GM19351 (cell line): ENCODE data around the gene SEZ6.

Experiments used
- ATAC-seq: cut with Tn5 transposase; IDR thresholded peaks from one replicate; pipeline ENCODE4 v1.9.1; 2021; ENCODE audit warnings: mild to moderate bottlenecking, moderate library complexity; ENCODE audit not compliant: unreplicated experiment

Gene SEZ6

DNA sequence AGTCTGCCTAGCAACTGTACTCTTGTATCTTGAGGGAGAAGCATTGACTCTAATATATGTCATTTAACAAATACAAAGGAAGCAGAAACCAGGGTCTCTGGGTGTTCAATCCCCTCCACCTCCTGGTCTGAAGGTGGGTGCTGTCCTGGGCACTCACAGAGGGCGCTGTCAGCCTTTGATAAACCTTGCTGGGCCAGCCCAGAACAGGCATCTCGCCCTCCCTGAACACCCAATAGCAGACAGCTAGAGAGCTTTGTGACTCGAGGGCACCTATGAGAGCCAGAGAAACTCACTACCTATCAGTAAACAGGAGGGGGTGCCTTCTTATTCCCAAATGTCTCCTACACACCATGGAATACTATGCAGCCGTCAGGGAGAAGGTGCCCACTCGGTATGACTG lies 30.8 kb upstream of the SEZ6 start:
- no peak for ATAC-seq

DNA sequence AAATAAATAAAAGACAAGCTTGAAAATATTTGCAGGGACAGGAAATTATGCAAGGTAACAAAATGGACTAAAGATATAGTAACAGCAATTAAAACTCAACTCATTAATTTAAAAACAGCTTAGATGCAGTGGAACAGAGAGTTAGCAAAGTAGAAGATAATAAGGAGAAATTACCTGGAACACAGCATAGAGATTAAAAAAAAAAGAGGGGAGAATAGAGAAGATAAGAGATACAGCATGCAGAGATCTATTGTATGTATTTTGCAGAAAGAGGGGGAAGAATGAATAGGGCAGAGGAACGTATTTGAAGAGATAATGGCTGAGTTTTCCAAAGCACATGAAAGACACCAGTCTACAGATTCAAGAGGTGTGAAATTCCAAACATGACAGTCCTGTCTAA lies 28.7 kb upstream of the SEZ6 start:
- ATAC-seq = no peak

DNA sequence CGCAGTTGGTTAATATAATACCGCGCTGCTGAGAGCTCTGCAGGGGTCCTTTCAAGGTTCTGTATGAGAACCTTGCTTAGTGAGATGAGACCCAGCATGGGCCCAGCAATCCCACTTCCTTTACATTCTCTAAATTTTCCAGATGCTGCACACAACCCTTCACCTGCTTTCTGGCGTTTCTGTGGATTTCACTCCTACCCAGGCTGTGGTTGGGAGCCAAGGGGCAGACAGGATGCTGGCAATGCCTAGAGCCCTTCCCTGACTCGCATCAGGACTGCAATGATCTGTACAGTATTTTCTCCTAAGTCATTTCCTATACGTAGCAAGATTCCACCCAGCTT lies 27.0 kb upstream of the SEZ6 start:
- no peak for ATAC-seq

- no peak for ATAC-seq
Observed at GRCh38 chr17:29032013-29032856, 26.4 kb upstream of the SEZ6 start.

GRCh38 chr17:29031488-29031887 lies 25.7 kb upstream of the SEZ6 start:
- ATAC-seq = no peak

DNA sequence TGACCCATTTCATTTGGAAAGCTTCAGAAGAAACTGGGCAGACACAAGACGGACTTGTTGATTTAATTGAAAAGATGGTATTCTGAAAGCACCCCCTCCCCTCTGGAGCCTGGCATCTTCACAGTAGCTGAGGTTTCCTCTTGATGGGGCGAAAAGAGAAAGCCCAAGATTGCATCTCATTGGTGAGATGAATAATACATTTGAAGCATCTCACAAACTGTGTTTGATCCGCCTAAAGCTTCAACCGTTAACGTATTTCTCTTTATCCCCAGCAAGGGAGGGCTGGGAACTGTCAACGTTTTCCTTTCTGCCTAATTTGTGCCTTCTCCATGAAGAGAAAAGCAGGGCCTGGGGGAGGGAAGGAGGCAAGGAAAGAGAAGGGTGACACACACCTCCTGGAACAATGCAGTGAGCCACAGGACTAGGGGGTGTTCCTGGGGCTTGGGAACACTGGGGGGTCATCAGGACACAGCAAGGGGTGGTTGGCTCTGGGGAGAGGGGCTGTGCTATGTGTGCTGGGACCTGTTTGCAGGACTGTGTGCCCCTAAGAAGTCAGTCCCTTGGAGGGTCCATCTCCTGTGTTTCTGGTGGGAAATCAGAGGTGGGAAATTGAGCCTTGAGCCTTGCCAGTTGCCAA lies 18.6 kb upstream of the SEZ6 start:
- ATAC-seq = no peak

- no peak for ATAC-seq
Observed at GRCh38 chr17:29022074-29022473, 16.2 kb upstream of the SEZ6 start.

DNA sequence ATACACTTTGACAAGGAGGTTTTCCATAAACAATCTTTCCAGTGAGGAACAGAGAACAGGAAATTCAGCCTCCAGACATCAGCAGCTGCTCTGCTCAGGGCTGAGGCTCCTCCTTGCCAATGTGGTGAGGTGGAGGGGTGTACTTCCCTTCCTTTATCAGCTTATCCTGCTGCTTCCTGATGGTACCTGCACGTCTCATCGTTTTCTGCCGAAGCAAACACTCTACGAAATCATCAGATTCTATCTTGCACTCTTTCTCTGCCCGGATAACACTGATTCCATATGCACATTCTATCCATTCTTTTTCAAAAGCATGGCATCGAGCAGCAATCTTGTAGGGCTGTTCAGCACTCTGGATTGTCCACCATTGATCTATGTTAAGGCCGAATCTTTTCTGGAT lies 15.4 kb upstream of the SEZ6 start:
- ATAC-seq = no peak

DNA sequence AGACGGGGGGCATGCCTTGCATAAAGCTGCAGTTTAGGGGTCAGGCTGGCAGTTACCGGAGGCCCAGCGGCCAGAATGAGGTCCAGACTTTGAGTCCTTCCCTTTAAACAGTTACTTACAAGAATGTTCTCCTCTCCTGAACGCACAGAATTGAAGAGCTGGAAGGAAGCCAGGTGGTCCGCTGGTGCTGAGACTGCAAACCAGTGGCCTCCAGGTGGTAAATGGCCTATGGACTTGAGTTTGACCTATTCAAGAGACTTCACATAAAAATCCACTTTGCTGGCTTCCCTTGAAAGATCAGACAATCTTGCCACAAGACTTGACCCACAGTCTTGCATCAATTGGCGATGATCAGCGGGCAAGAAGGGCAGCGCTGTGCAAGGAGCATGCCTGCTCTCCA lies 14.7 kb upstream of the SEZ6 start:
- no peak for ATAC-seq

DNA sequence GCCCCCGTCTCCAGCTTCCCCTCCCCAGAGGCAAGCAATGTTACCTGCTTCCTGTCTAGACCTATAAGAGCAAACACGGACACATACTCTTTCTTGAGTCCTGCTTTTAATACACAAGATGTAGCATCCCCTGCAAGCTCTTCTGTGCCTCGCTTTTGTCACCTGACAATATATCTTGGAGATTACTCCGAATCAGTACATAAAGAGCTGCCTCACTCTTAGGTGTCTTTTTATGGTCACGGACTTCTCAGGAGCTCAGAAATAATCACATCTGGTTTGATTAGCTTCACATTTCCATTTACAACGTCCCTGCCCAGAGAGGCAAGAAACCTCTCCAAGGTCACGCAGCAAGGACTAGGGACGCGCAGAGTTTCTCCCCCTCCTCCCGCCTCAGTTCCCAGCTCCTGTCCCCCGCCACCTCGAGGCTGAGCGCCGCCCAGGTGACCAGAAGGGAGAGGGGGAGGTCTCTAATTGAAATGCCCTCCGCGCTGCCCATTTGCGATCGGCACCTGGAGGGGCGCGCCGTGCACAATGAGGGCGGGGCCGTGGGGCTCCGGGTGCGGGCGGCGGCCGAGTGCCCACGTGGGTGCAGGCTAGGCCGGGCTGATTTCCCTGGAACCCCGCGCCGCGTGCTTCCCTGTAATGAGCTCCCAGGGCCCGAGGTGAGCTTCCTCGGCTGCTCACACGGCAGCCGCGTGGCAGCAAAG lies 13.8 kb upstream of the SEZ6 start:
- no peak for ATAC-seq

GRCh38 chr17:29018788-29019474 lies 13.1 kb upstream of the SEZ6 start:
- ATAC-seq = no peak

- no peak for ATAC-seq
Observed at GRCh38 chr17:29016345-29017210, 10.7 kb upstream of the SEZ6 start.

DNA sequence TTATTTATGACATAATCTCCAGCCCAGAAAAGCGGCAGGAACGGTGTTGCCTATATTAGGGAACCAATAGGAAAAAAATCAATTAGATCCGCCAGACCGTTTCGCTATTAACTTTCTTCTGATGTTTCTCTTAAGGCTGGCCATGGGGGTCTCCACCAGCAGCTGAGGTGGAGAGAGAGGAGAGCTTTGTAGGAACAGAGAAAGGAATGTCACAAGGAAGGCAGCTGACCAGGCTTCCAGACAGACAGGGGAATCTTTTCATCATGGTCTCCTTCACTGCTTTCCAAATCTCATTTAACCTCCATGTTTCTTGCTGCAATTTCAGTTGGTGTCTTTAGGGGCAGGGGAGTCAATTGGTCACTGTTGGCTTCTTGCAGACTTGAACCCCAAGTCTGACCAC lies 8.9 kb upstream of the SEZ6 start:
- ATAC-seq = no peak

GRCh38 chr17:29012535-29012934 lies 6.7 kb upstream of the SEZ6 start:
- ATAC-seq = no peak

GRCh38 chr17:29010586-29010985 lies 4.8 kb upstream of the SEZ6 start:
- ATAC-seq = no peak

- no peak for ATAC-seq
Observed at GRCh38 chr17:29010129-29010528, 4.3 kb upstream of the SEZ6 start.

- ATAC-seq = no peak
Observed at GRCh38 chr17:29008591-29008990, 2.8 kb upstream of the SEZ6 start.

GRCh38 chr17:29007860-29008455 lies 2.1 kb upstream of the SEZ6 start:
- ATAC-seq = no peak

- no peak for ATAC-seq
Observed at GRCh38 chr17:29007456-29007855, 1.6 kb upstream of the SEZ6 start.

DNA sequence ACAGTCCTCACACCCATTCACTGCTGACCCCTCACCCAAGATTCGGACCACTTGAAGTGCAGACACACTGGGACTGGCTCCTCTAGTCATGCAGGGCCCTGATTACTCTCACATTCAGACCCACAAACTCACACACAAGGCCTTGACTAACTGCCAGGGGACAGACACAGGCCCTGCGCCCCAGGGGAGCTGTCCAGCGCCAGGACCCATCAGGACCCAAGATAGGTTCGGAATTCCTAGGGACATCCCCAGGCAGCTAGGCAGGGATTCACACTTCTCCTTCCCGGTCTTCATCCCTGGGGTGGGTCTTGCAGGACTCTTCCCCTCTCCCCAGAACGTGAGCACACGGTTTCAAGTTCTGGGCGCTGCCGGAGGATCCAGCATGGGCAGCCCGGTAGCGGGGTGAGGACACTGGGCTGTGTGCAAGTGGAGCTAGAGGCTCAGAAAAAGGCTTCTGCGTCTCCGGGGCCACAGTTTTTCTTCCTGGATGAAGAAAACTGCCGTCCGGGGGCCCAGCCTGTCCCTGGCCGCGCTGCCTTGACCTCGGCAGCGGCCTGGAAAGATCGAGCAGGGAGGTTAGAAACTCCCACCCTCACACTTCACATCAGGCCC lies 1.6 kb downstream of the SEZ6 start:
- no peak for ATAC-seq
